ENCODE data around the gene TBCE. TPM values are rescaled to one million over a fixed set of nuclear protein-coding genes. Genes with fewer than 3 reads are reported as not detected.

The TBCE gene
- total RNA-seq, 4 donors from 2014 or later = 24.4 to 47.6 (median 29.2) TPM

DNA sequence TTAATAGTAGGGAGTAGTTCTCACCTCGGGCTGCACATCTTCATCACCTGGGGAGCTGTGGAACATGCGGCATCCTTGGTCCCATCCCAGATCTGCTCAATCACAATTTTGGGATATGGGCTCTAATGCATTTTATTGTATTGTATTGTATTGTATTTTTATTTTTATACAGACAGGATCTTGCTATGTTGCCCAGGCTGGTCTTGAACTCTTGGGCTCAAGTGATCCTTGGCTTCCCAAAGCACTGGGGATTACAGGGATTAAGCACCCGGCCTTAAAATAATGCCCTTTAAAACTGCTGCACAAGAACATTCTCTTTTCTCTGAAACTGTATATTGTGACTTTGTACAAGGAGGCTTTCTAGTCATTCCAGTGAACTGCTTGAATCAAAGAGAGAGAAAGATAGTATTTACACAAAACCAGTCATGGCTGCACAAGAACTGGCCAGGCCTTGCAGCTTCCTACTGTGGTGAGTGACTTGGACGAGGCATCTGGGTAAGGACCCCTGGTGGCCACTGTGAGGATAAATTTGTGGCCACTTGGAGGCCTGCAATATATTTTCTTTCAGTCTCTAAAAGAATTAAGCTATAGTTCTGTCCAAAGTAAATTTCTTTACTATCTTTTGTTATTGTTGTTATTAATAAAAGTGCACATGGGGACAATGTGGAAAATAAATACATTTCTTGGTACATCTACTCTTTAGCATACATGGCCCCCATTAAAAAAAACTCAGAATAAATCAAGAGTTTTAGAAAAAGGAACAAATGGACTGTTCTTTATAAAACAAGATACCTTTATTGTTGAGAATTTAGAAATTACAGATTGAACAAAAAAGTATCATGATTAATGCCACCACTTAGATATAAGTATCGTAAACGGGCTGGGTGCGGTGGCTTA is 48.0 kb downstream of the TBCE start:
- Histone ChIP-seq H3K4me3 (no peak overlapping the region), H3K9me3 (no peaks in the 10 kb centered on the region), H3K27ac (peak overlapping the region in 1 of 4 donors; percentile 23), H3K4me1 (peaks cover 7 to 13% of the 10 kb centered on the region in 2 donors), H3K27me3 (no peaks in the 10 kb centered on the region), H3K36me3 (no peaks in the 10 kb centered on the region)
- TF ChIP-seq, protein P1, sequence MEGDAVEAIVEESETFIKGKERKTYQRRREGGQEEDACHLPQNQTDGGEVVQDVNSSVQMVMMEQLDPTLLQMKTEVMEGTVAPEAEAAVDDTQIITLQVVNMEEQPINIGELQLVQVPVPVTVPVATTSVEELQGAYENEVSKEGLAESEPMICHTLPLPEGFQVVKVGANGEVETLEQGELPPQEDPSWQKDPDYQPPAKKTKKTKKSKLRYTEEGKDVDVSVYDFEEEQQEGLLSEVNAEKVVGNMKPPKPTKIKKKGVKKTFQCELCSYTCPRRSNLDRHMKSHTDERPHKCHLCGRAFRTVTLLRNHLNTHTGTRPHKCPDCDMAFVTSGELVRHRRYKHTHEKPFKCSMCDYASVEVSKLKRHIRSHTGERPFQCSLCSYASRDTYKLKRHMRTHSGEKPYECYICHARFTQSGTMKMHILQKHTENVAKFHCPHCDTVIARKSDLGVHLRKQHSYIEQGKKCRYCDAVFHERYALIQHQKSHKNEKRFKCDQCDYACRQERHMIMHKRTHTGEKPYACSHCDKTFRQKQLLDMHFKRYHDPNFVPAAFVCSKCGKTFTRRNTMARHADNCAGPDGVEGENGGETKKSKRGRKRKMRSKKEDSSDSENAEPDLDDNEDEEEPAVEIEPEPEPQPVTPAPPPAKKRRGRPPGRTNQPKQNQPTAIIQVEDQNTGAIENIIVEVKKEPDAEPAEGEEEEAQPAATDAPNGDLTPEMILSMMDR (IDR thresholded peaks at IDR 0.05 in 4 of 5, conservative IDR thresholded peaks at IDR 0.05 in 1 of 5) = peak; percentile 62 to 76 (median 72)
- TF ChIP-seq POLR2A (IDR thresholded peaks at IDR 0.05) = no peak
- in situ Hi-C loops (cut with MboI; ENCODE audit: low sequenced_read_pairs in 4 of 4) (loop anchor here (5.0 to 25.0 kb wide), 8 partner anchors 90 to 320 kb away; partner anchors contain the start of genes ARID4B (in 1 of the 4) and GGPS1 (in 1 of the 4)), intact Hi-C loops (cut with DNase I; ENCODE audit: low total_unique reads) (loop anchor here (5.0 to 10.0 kb wide), 2 partner anchors 308 to 930 kb away; no protein-coding TSS in a partner anchor)
- ATAC-seq (peak; percentile 42 to 62), DNase-seq (peak; percentile 20 to 59)

DNA sequence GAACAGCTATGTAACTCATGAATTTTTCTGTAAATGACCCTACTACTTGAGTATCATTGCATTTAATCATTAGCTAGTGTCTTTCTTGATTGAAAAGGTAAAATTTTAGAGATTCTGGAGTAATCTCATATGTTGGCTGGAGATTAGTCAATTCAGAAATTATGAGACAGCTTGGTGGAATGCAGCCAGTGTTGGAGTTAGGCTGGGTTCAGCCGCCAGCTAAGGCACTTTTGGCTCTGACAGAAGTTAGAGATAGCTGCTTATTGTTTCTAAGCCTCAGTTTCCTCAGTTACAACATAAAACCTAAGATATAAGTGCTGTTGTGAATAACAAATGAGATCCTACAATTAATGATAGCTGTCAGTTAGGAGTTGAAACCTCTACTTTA is 49.4 kb downstream of the TBCE start:
- in situ Hi-C loops (cut with MboI; ENCODE audit: low sequenced_read_pairs in 4 of 4) (loop anchor here (5.0 to 25.0 kb wide), 8 partner anchors 92 to 322 kb away; partner anchors contain the start of genes ARID4B (in 1 of the 4) and GGPS1 (in 1 of the 4)), intact Hi-C loops (cut with DNase I; ENCODE audit: low total_unique reads) (loop anchor here (1.0 to 10.0 kb wide), 5 partner anchors 50 to 932 kb away; partner anchors contain the start of genes ARID4B, GGPS1 and TBCE)
- TF ChIP-seq, protein P1 (IDR thresholded peaks at IDR 0.05 in 4 of 5, conservative IDR thresholded peaks at IDR 0.05 in 1 of 5) = no peak
- no peaks in the 10 kb centered on the region for H3K27me3 ChIP-seq
- no peaks in the 10 kb centered on the region for H3K36me3 ChIP-seq
- H3K9me3 ChIP-seq = no peaks in the 10 kb centered on the region
- peaks cover 1 to 8% of the 10 kb centered on the region in 2 donors for H3K4me1 ChIP-seq
- DNase-seq = no peak
- peak overlapping the region in 1 of 4 donors; percentile 5 for H3K27ac ChIP-seq
- no peak overlapping the region for H3K4me3 ChIP-seq
- ATAC-seq = peak in 1 of 2 donors; percentile 6

GRCh38 chr1:235417086-235417697 is 50.0 kb downstream of the TBCE start:
- Histone ChIP-seq H3K27ac (no peak overlapping the region), H3K36me3 (no peaks in the 10 kb centered on the region), H3K27me3 (no peaks in the 10 kb centered on the region), H3K4me1 (peaks cover 0 to 10% of the 10 kb centered on the region in 2 donors), H3K9me3 (no peaks in the 10 kb centered on the region), H3K4me3 (no peak overlapping the region)
- ATAC-seq = peak; percentile 73 to 75
- in situ Hi-C loops (cut with MboI; ENCODE audit: low sequenced_read_pairs in 4 of 4) = loop anchor here (5.0 to 25.0 kb wide), 8 partner anchors 92 to 322 kb away; partner anchors contain the start of genes ARID4B (in 1 of the 4) and GGPS1 (in 1 of the 4)
- DNase-seq = peak; percentile 19 to 33
- intact Hi-C loops (cut with DNase I; ENCODE audit: low total_unique reads) = loop anchor here (1.0 to 10.0 kb wide), 5 partner anchors 50 to 932 kb away; partner anchors contain the start of genes ARID4B, GGPS1 and TBCE
- no peak for TF ChIP-seq POLR2A (IDR thresholded peaks at IDR 0.05)
- TF ChIP-seq, protein P1 (IDR thresholded peaks at IDR 0.05 in 4 of 5, conservative IDR thresholded peaks at IDR 0.05 in 1 of 5) = peak; percentile 69 to 85 (median 79)

- Histone ChIP-seq H3K27me3 (no peaks in the 10 kb centered on the region), H3K4me1 (peaks cover 11 to 15% of the 10 kb centered on the region in 2 donors), H3K36me3 (no peaks in the 10 kb centered on the region), H3K4me3 (no peak overlapping the region), H3K9me3 (no peaks in the 10 kb centered on the region), H3K27ac (no peak overlapping the region)
- TF ChIP-seq, protein P1 (IDR thresholded peaks at IDR 0.05 in 4 of 5, conservative IDR thresholded peaks at IDR 0.05 in 1 of 5) = no peak
- no peak for TF ChIP-seq POLR2A (IDR thresholded peaks at IDR 0.05)
- in situ Hi-C loops (cut with MboI; ENCODE audit: low sequenced_read_pairs in 4 of 4) = loop anchor here in 1 of 4 donors (25.0 kb wide), 1 partner anchor 309 kb away; no protein-coding TSS in a partner anchor
- DNase-seq (no peak), ATAC-seq (no peak)
- intact Hi-C loops (cut with DNase I; ENCODE audit: low total_unique reads) = no loop called here
Observed at GRCh38 chr1:235421751-235422150, 54.5 kb downstream of the TBCE start.

All from gastrocnemius medialis (tissue), 4 donors.